GF-D8 (cell line): ENCODE data around the gene NCK1.
"Not testable (repeated sequence)": the region's sequence is repeated elsewhere in the genome, so short reads cannot be mapped to it uniquely, and the experiment has no call there.

Experiments used
- DNase-seq: peaks from one replicate; lab custom pipeline; 2025; lab: John Stamatoyannopoulos, UW

Gene NCK1

GRCh38 chr3:136949146-136949545 is 87.1 kb downstream of the NCK1 start:
- DNase-seq: no peak

- DNase-seq: no peak
These were observed 87.7 kb downstream of the NCK1 start for GRCh38 chr3:136949708-136950107.

GRCh38 chr3:136950623-136951022 is 88.6 kb downstream of the NCK1 start:
- DNase-seq: no peak

GRCh38 chr3:136952292-136952691 is 90.3 kb downstream of the NCK1 start:
- no peak for DNase-seq

- DNase-seq: no peak
These were observed 92.2 kb downstream of the NCK1 start for GRCh38 chr3:136954251-136954650.

- DNase-seq: no peak
These were observed 93.2 kb downstream of the NCK1 start for GRCh38 chr3:136954980-136955780.

- no peak for DNase-seq
These were observed 93.8 kb downstream of the NCK1 start for GRCh38 chr3:136955813-136956212.

- no peak for DNase-seq
These were observed 95.0 kb downstream of the NCK1 start for GRCh38 chr3:136956971-136957370.

GRCh38 chr3:136957751-136958288 is 95.8 kb downstream of the NCK1 start, which contains the start of gene IL20RB:
TSS of gene IL20RB (plus strand) at chr3:136957983. CDS start at chr3:136958114, 131 bp downstream.
- no peak for DNase-seq

GRCh38 chr3:136958939-136959338 is 96.9 kb downstream of the NCK1 start:
- DNase-seq: no peak

- DNase-seq: no peak
These were observed 97.6 kb downstream of the NCK1 start for GRCh38 chr3:136959599-136959998.

GRCh38 chr3:136960838-136961836 is 99.1 kb downstream of the NCK1 start:
- no peak for DNase-seq

GRCh38 chr3:136962927-136963326 is 100.9 kb downstream of the NCK1 start:
- no peak for DNase-seq

- DNase-seq: not testable (repeated sequence)
These were observed 107.5 kb downstream of the NCK1 start for GRCh38 chr3:136969539-136969938.

- DNase-seq: no peak
These were observed 111.3 kb downstream of the NCK1 start for GRCh38 chr3:136973352-136973751.

GRCh38 chr3:136974670-136975069 is 112.7 kb downstream of the NCK1 start:
- no peak for DNase-seq

GRCh38 chr3:136979204-136979603 is 117.2 kb downstream of the NCK1 start:
- no peak for DNase-seq

- DNase-seq: no peak
These were observed 117.7 kb downstream of the NCK1 start for GRCh38 chr3:136979684-136980083.

- no peak for DNase-seq
These were observed 120.0 kb downstream of the NCK1 start for GRCh38 chr3:136982033-136982432.

GRCh38 chr3:136982520-136983138 is 120.6 kb downstream of the NCK1 start:
- DNase-seq: no peak

- no peak for DNase-seq
These were observed 122.8 kb downstream of the NCK1 start for GRCh38 chr3:136984837-136985236.

GRCh38 chr3:136987398-136987980 is 125.5 kb downstream of the NCK1 start:
- not testable (repeated sequence) for DNase-seq
